ENCODE results near the gene MAPK6.
"Not testable (repeated sequence)": the region's sequence is repeated elsewhere in the genome, so short reads cannot be mapped to it uniquely, and the experiment has no call there.

Gene MAPK6

GRCh38 chr15:52069559-52069958, 50.5 kb downstream of the MAPK6 start:
- intact Hi-C loops (cut with DNase I), result no loop called here
- no peak for DNase-seq

GRCh38 chr15:52071570-52071969, 52.6 kb downstream of the MAPK6 start:
- DNase-seq, result peak in 40 of 42 donors; percentile 31 to 90 (median 65)
- intact Hi-C loops (cut with DNase I), result no loop called here

- DNase-seq, result peak in 1 of 42 donors; percentile 45
- intact Hi-C loops (cut with DNase I), result loop anchor here (5.0 kb wide), 1 partner anchor 105 kb away; the partner anchor contains the start of gene LEO1
These were observed 58.1 kb downstream of the MAPK6 start for GRCh38 chr15:52076889-52077781.

- no peak for DNase-seq
- intact Hi-C loops (cut with DNase I), result loop anchor here (5.0 kb wide), 1 partner anchor 106 kb away; the partner anchor contains the start of gene LEO1
These were observed 59.3 kb downstream of the MAPK6 start for GRCh38 chr15:52078197-52078875.

GRCh38 chr15:52078876-52079700, 60.1 kb downstream of the MAPK6 start:
- DNase-seq, result peak; percentile 64 to 95 (median 84)
- intact Hi-C loops (cut with DNase I), result loop anchor here (5.0 kb wide), 1 partner anchor 107 kb away; the partner anchor contains the start of gene LEO1

- intact Hi-C loops (cut with DNase I), result no loop called here
These were observed 61.0 kb downstream of the MAPK6 start for GRCh38 chr15:52080031-52080430.

GRCh38 chr15:52080706-52081392, 61.8 kb downstream of the MAPK6 start:
- intact Hi-C loops (cut with DNase I), result no loop called here
- DNase-seq, result peak in 6 of 42 donors; percentile 15 to 55 (median 37)

More at GRCh38 chr15:52080031-52080430, 61.0 kb downstream of the MAPK6 start:
- peak in 22 of 42 donors; percentile 23 to 83 (median 46) for DNase-seq

- intact Hi-C loops (cut with DNase I), result no loop called here
- no peak for DNase-seq
These were observed 63.4 kb downstream of the MAPK6 start for GRCh38 chr15:52082197-52083036.

- DNase-seq; intact Hi-C loops (cut with DNase I): not testable (repeated sequence)
These were observed 64.0 kb downstream of the MAPK6 start for GRCh38 chr15:52083037-52083359.

GRCh38 chr15:52083603-52084002, 64.6 kb downstream of the MAPK6 start:
- intact Hi-C loops (cut with DNase I), result no loop called here
- no peak for DNase-seq

- intact Hi-C loops (cut with DNase I), result no loop called here
- DNase-seq, result no peak
These were observed 66.3 kb downstream of the MAPK6 start for GRCh38 chr15:52085299-52085698.

- intact Hi-C loops (cut with DNase I), result no loop called here
- DNase-seq, result no peak
These were observed 67.2 kb downstream of the MAPK6 start for GRCh38 chr15:52086011-52086786.

GRCh38 chr15:52090193-52090592, 71.2 kb downstream of the MAPK6 start:
- intact Hi-C loops (cut with DNase I), result no loop called here
- no peak for DNase-seq

GRCh38 chr15:52093167-52093538, 74.1 kb downstream of the MAPK6 start:
- intact Hi-C loops (cut with DNase I), result no loop called here
- DNase-seq, result no peak

- no peak for DNase-seq
- intact Hi-C loops (cut with DNase I), result no loop called here
These were observed 74.8 kb downstream of the MAPK6 start for GRCh38 chr15:52093539-52094510.
